Esophagus muscularis mucosa (tissue), 4 donors: ENCODE data around the gene AGAP5.

Experiments
- CTCF ChIP-seq, 3 experiments: fragments of 200-600 bp in 2 of 3; fragments of 450-650 bp in 1 of 3; sonication (generic) in 2 of 3; IDR thresholded peaks; one replicate each; pipeline ENCODE4 v1.5.1; 2017 to 2019; ENCODE audit warnings: antibody characterized with exemption in 3 of 3, mild to moderate bottlenecking in 2 of 3, moderate library complexity in 1 of 3
- EP300 ChIP-seq: sonication (generic); formaldehyde crosslinking; IDR thresholded peaks from one replicate; pipeline ENCODE4 v1.6.1; 2017; ENCODE audit warnings: antibody characterized with exemption
- POLR2A ChIP-seq: fragments of 450-650 bp; IDR thresholded peaks from one replicate; pipeline ENCODE4 v1.6.1; 2017; ENCODE audit warnings: antibody characterized with exemption, moderate library complexity, mild to moderate bottlenecking, low read depth
- POLR2AphosphoS5 ChIP-seq, 2 donors: sonication (generic); formaldehyde crosslinking; IDR thresholded peaks; one replicate each; pipeline ENCODE4 v1.6.1; 2017; ENCODE audit warnings: antibody characterized with exemption in 2 of 2

- TF ChIP-seq POLR2A (no peak), CTCF (IDR thresholded peaks at IDR 0.05) (no peak), EP300 (no peak), POLR2AphosphoS5 (IDR thresholded peaks at IDR 0.05) (no peak)
Measured at GRCh38 chr10:73723516-73723915, 25.6 kb upstream of the AGAP5 start.
